HL-60/S4 treated with phorbol 12-myristate 13-acetate at 8.2 ng/mL for 4 days and 3 days (cell line): Measurements from ENCODE around the gene TBC1D25.

Experiments
- in situ Hi-C: fragments of 300-500 bp; cut with MboI; formaldehyde crosslinking; loops from 2 replicates; pipeline ENCODE4 v1.15.0; 2022; ENCODE audit warnings: low sequenced_read_pairs

TBC1D25 gene

DNA sequence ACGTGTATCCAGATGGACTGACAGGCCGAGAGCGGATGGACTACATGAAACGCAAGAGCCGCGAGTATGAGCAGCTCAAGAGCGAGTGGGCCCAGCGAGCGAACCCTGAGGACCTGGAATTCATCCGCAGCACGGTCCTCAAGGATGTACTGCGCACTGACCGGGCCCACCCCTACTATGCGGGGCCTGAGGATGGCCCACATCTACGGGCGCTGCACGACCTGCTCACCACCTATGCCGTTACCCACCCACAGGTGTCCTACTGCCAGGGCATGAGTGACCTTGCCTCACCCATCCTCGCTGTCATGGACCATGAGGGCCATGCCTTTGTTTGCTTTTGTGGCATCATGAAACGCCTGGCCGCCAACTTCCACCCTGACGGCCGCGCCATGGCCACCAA, 20.1 kb downstream of the TBC1D25 start:
- in situ Hi-C loops, result no loop called here

DNA sequence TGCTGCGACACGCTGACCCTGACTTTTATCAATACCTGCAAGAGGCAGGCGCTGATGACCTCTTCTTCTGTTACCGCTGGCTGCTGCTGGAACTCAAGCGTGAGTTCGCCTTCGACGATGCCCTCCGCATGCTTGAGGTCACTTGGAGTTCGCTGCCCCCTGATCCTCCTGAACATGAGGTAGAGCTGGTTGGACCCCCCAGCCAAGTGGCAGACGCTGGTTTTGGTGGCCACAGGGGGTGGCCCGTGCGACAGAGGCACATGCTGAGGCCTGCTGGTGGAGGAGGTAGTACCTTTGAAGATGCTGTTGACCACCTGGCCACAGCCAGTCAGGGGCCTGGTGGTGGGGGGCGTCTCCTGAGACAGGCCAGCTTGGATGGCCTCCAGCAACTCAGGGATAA, 20.5 kb downstream of the TBC1D25 start:
- in situ Hi-C loops, result no loop called here

DNA sequence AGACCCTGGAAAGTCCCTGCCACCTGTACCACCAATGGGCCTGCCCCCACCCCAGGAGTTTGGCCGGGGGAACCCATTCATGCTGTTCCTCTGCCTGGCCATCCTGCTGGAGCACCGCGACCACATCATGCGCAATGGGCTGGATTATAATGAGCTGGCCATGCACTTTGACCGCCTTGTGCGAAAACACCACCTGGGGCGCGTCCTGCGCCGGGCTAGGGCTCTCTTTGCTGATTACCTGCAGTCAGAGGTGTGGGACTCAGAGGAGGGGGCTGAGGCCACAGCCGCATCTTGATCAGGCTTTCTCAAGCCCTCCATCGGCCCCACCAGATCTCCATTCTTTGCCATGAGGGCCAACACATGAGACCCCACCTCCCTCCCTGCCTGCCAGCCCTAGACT, 21.2 kb downstream of the TBC1D25 start:
- in situ Hi-C loops, result no loop called here

DNA sequence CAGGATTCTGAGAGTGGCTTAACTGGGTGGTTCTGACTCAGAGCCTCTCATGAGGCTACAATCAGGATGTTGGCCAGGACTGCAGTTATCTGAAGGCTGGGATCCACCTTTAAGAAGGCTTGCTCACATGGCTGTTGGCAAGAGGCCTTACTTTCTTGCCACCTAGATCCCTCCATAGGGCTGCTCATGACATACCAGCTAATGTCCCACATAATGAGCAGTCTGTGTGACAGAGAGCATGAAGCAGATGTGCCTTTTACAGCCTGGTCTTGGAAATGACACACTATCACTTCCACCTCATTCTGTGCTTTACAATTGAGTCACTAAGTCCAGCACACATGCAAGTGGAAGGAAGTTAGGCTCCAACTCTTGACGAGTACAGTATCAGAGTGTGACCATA, 30.4 kb downstream of the TBC1D25 start:
- in situ Hi-C loops, result no loop called here

DNA sequence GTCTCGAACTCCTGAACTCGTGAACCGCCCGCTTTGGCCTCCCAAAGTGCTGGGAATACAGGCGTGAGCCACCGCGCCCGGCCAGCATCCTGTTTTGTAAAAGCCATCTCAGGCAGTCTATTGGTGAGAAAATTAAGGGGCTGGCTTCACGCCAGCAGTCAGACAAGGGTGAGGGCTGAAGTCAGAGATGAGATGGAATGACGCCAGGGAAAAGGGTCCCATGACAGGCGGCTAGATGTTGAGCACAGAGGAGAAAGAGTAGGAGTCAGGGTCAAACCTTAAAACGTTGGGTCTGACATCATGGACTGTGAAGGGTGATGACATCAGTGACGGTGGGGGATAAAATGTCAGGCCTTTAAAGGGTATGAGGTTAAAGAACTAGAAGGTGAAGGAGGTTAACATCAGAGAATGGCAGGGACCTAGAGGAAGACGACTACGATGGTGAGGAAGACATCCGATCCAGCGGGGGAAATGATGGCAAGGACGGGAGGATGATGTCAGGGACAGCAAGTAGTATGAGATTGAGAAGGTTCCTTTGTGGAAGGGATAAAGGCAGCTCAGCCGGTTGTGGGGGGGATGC, 34.3 kb downstream of the TBC1D25 start:
- in situ Hi-C loops, result no loop called here

DNA sequence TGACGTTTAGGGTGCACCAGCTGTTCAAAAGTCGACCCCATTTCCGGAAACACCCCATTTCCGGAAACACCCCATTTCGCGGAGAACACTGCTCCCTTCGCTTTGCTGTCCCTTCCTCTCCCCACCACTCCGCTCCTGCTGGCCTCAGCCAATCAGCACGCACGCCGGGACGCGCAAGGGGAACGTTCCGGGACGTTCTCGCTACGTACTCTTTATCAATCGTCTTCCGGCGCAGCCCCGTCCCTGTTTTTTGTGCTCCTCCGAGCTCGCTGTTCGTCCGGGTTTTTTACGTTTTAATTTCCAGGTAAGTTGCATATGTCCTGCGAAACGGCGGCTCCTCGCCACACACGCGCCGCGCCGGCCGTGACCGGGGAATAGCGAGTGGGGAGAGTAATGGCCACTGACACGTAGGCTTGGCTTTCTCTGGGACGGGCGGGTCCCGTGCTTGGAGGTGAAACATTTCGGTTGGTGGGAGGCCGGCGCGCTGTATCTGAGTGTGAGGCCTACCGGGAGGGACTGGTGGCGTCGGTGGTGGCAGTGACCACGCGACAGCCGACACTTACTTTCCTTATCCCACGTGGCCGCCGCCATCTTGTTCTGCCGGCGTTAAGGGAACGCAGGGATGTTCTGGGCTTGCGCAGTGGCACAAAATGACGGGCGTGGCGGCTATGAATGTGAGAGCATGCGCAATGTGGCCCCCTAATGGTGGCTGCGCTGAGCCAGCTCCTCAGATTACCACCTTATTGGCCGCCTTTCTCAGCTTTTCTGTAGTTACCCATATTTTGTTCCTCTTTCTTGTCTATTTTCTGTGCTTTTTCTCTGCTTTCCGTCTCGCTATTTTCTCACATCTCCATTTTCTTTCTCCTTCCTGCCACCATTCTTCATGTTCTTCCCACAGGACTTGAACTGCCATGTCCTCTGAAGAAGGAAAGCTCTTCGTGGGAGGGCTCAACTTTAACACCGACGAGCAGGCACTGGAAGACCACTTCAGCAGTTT, 35.1 kb downstream of the TBC1D25 start, which contains the start of gene RBM3:
Gene RBM3, plus strand, starts transcription at position 215 of the 997 bp plus-strand sequence. Its CDS starts 697 bp downstream, at position 912.
- in situ Hi-C loops, result no loop called here

DNA sequence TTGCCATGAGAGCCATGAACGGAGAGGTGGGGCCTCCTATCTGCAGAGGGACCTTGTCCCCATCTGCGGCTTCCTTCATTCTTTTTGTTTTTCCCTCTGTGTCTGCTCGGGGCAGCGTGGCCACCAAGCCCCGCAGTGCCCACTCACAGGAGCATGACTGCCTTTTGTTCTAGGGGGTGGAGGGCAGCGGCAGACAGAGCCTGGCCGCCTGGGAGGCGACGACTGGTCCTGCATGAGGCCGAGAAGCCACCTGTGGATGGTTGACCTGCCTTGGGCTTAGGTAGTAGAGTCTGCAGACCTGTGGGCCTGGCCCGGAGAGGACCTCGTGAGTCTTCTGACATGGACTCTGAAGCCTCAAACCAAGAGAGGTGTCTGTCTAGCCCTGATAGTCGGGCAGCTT, 36.1 kb downstream of the TBC1D25 start:
- in situ Hi-C loops, result no loop called here

DNA sequence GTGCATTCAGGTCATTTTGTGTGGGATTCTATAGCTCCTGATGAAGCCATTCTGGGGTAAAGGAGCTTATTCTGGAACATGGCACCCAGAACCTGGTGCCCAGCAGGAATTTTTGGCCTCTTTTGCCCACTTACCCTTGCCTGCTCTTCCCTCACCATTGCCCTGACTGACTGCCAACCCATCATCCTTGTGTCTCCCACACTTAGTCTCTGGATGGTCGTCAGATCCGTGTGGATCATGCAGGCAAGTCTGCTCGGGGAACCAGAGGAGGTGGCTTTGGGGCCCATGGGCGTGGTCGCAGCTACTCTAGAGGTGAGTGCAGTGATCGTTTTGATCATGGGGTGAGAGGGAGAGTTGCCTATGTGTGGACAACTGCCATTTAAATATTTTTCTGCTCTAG, 36.6 kb downstream of the TBC1D25 start:
- in situ Hi-C loops, result no loop called here

DNA sequence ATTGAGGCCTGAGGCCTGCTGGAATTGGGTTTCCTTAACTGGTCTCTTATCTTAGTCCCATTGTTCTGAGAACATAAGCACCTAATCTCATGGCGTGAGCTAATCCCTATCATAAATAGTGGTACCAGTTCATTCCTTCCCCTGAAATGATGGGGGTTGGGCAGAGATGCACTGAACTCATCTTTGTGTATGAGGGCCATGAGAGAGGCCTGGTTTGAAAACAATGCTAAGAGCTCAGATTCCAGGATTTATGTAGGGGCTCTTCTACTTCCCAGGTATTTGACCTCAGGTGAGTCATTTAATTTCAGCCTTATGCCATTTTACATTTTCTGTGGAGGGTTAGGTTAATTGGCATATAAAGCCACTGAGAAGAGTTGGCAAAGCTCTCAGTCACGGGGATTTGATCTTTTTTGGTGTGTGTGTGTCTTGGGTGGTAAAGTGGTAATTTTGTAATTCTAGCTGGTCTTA, 39.2 kb downstream of the TBC1D25 start:
- in situ Hi-C loops, result no loop called here

DNA sequence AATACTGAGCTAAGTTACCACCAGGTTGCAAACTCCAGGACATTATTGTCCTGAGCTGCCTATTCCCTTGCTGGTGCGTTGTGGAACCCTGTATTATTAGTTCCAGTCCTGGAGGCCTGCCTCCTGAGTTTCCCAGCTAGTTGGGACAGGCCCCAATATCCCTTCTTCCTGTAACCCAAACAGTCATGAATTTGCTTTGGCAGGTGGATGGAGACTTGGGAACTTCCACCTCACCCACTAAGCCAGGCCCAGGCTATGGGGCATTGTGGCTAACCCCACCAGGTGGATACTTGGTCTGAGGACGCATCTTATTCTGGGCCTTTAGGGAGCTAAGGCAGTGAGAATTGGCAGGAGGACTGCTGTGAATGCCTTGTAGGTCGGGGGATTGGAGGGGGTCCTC, 39.7 kb downstream of the TBC1D25 start:
- in situ Hi-C loops, result no loop called here

DNA sequence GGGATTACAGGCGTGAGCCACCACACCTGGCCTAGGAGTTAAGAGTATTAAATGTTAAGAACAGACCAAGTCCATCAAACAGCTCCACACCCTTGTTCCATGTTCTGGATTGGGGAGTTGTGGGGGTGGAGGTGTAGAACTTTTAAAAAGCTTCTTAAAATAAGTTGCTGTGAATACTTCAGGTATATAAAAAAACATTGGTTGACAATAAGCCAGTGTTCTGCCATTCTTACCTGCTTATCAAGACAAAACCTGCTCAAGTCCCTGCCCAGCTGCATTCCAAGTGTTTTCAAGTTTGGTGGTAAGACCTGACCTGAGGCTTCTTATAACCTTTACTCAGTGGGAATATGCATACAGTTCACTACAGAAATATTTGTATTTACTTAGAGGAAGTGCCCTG, 41.1 kb downstream of the TBC1D25 start:
- in situ Hi-C loops, result no loop called here

DNA sequence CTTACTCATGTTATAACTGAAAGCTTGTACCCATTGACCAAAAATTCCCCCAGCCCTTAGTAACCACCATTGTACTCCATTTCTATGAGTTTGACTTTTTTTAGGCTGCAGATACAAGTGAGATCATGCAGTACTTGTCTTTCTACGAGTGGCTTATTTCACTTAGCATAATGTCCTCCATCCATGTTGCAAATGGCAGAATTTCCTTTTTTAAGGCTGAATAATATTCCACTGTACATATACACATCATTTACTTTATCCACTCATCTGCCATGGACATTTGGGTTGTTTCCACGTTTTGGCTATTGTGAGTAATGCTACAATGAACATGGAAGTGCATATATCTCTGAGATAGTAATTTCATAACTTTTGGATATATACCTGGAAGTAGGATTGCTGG, 45.2 kb downstream of the TBC1D25 start:
- in situ Hi-C loops, result no loop called here

DNA sequence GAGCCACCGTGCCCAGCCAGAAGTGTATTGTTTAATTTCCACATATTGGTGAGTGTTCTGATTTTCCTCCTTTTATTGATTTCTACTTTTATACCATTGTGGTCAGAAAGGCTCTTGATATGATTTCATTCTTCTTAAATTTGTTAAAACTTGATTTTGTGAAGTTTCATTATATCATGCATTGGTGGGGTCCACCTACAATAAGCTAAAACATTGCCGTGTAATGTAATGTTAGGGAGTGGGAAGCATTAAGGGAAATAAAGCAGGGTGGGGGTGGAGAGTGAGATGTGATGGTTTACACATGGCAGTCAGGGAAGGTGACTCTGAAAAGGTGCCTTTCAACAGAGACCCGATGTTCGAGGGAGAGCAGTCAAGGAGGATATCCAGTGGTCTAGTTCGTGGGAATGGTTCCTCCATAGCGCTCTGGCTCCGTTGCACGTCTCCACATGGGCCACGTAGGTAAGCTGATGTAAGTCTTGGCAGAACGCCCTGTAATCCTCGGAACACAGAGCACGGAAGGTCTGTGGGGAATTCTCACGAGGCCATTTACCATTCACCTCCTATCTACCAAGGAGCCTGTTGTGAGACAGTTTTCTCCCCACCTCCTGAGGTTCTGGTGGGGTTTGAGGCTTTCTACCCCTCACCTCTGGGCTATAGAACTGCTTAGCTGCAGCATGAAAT, 50.1 kb downstream of the TBC1D25 start:
- in situ Hi-C loops, result no loop called here

DNA sequence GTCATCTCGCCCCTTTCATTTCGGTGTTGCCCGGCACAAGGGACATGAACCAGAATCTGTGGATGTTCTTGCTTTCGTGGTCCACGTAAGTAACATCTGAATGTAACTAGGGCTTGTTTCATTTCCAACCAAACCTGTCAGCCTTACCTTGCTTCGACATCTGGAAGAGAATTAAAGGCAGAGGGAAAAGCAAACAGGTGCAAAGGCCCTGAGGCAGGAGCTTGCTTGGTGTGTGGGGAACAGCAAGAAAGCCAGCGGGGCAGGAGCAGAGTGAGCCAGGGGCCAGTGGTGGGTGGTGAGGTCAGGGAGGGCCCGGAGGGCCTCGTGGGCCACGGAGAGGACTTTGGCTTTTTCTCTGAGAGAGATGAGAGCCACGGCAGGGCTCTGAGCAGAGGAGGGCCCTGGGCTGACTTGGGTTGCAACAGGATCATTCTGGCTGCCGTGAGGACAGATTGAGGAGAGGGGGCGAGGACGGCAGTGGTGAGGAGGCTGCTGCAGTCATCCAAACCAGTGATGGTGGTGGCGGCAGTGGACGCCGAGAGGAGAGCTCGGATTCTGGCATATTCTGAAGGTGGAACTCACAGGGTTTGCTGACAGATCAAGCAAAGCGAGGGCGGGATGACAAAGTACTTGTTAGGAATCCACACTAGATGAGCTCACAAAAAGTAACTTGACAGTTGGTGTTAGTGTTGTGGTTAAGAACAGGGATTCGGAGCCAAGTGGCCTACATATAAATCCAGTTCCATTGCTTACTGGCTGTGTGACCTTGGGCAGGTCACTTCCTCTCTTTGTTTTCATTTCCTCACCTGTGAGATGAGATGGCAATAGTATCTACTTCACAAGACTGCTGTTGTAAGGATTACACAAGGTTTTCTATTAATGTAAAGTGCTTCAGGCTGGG, 50.9 kb downstream of the TBC1D25 start:
- in situ Hi-C loops, result no loop called here

DNA sequence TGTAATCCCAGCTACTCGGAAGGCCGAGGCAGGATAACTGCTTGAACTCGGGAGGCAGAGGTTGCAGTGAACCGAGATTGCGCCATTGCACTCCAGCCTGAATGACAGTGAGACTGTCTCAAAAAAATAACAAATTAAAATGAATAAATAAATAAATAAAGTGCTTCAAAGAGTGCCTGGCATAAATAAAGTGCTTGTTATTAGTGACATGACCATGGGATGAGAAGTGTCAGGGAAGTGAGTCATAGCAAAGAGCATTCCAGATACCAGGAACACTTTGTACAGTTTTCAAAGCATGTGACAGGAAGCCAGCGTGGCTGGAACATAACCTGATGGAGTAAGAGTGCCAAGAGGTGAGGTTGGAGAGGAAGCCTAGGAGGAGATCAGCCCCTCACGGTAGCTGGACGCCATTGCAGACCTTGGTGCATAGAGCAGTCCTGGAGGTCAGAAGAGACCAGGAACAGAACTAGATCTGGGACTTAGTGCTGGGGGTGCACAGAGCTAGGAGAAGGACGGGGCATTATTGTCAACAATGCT, 51.8 kb downstream of the TBC1D25 start:
- in situ Hi-C loops, result no loop called here

DNA sequence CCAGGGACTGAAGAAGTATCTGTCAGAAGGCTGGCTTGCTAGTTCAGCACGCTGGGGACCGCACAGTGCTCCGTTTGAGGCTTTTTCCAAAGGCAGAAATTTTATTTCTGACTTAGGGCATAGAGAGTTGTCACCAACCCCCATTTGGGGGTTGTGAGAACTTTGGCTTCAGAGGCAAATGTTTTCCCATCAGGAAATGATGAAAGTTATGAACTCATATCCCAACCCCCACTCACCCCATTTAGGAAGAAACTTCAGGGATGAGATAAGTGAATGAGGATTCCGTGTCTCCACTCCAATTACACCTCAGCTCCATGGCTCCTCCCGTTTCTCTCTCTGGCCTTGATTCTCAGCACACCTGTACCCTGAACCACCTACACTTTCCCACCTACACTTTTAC, 53.5 kb downstream of the TBC1D25 start:
- in situ Hi-C loops, result no loop called here

DNA sequence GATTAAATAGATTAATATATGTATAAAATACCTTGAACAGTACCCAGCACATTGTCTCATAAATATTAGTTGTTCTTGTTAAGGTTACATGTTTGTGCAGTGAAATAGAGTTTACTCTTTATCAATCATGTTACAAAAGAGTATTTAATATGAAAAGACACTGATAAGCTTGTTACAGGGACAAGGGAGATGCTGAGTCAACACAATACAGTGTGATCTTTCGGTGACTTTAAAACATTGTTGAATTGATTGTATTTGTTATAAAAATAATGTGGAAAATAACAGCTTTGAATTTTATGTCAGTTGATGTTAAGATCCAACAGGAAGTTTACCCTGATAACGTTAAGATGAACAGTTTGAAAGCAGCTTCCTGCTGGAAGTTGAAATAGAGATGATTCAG, 56.4 kb downstream of the TBC1D25 start:
- in situ Hi-C loops, result no loop called here

DNA sequence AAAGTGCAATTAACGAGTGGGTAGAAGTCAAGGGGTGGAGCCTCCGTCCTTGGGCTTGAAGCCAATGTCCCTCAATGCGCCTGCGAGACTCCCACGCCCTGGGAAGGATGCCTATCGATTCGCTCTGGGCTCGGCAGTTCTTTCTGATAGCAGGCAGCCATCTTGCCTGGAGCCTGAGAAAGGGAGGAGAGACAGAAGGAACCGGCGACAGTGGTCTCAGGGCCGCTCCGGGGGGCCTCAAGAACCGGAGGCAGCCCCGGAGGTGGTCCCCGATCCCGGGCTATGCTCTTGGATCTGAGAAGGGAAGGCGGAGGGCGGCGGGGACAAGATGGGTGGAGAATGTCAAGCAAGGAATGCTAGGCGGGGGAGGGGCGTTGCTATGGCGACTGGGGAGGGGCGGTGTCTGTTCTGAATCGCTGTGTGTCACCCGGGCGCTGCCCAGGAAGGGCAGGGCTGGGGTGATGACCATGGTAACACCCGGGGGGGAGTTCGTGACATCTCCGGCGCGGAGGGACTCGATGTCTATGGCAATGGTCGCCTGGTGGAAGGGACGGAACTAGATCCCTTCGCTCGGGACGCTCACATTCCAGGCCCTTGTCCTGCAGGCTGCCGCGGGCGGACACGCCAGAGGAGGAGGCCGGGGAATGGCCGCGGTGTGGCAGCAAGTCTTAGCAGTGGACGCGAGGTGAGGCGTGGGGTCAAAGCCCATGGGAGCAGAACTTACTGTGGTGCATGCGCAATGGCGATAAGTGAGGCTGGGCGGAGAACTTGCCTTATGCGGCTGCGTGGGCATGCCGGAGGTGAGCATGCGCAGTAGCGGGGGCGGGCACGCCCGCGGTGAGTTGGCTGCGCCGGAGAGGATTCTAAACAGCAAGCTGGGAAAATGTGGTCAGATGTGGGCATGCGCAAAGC, 58.1 kb downstream of the TBC1D25 start, which contains the start of gene WDR13:
Gene WDR13, plus strand, starts transcription at position 140 of the 912 bp plus-strand sequence. Its CDS starts 505 bp downstream, at position 645.
- in situ Hi-C loops, result no loop called here

DNA sequence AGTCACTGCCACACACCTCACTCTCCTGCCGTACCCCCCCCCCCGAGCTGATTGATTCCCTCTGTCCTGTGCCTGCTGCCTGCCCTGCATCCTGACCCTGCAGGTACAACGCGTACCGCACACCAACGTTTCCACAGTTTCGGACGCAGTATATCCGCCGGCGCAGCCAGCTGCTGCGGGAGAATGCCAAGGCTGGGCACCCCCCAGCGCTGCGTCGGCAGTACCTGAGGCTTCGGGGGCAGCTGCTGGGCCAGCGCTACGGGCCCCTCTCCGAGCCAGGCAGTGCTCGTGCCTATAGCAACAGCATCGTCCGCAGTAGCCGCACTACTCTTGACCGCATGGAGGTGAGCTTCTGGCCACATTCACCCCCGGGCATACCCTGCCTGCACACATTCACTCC, 59.1 kb downstream of the TBC1D25 start:
- in situ Hi-C loops, result no loop called here
